Smooth muscle cell (in vitro differentiated cells): ENCODE results near the gene ATN1. TPM values are rescaled to one million over a fixed set of nuclear protein-coding genes. Genes with fewer than 3 reads are reported as not detected.

Experiments used
- DNase-seq: peaks from one replicate; lab custom pipeline; 2025; ENCODE audit not compliant: unreplicated experiment; lab: John Stamatoyannopoulos, UW
- H2AFZ ChIP-seq: fragments of 200-600 bp; sonication (generic); 2 replicates; pipeline ENCODE4 v1.6.0; 2016; ENCODE audit warnings: antibody characterized with exemption, low read depth, mild to moderate bottlenecking
- H3F3A ChIP-seq: fragments of 200-600 bp; sonication (generic); 2 replicates; pipeline ENCODE4 v1.6.0; 2017; ENCODE audit warnings: antibody characterized with exemption, low read depth
- H3K27ac ChIP-seq: fragments of 200-600 bp; sonication (generic); 2 replicates; pipeline ENCODE4 v1.5.1; 2016; ENCODE audit warnings: low read depth, mild to moderate bottlenecking
- H3K27me3 ChIP-seq: fragments of 200-600 bp; sonication (generic); 2 replicates; pipeline ENCODE4 v1.6.1; 2016; ENCODE audit warnings: low read depth, mild to moderate bottlenecking
- H3K36me3 ChIP-seq: fragments of 200-600 bp; sonication (generic); 2 replicates; pipeline ENCODE4 v1.5.1; 2016; ENCODE audit warnings: low read depth
- H3K4me1 ChIP-seq: fragments of 200-600 bp; sonication (generic); 2 replicates; pipeline ENCODE4 v1.5.1; 2016; ENCODE audit warnings: low read depth
- H3K4me2 ChIP-seq: fragments of 200-600 bp; sonication (generic); 2 replicates; pipeline ENCODE4 v1.6.0; 2016; ENCODE audit warnings: mild to moderate bottlenecking
- H3K4me3 ChIP-seq: fragments of 200-600 bp; sonication (generic); 2 replicates; pipeline ENCODE4 v1.5.1; 2016; ENCODE audit warnings: mild to moderate bottlenecking
- H3K79me2 ChIP-seq: fragments of 200-600 bp; sonication (generic); 2 replicates; pipeline ENCODE4 v1.6.0; 2016; ENCODE audit warnings: low read depth, mild to moderate bottlenecking
- H3K9ac ChIP-seq: fragments of 200-600 bp; sonication (generic); 2 replicates; pipeline ENCODE4 v1.6.0; 2016; ENCODE audit warnings: low read depth
- H3K9me3 ChIP-seq: fragments of 200-600 bp; sonication (generic); replicated peaks from 2 replicates; pipeline ENCODE4 v1.5.1; 2016; ENCODE audit warnings: low read depth
- H4K20me1 ChIP-seq: fragments of 200-600 bp; sonication (generic); 2 replicates; pipeline ENCODE4 v1.6.0; 2016; ENCODE audit warnings: low read depth
- WGBS: methylation state at CpG from one replicate; pipeline ENCODE4 v1.1.7; 2016; ENCODE audit warnings: low lambda C conversion rate; 5-methylcytosine and 5-hydroxymethylcytosine counted together
- polyA plus RNA-seq: library from polyadenylated mRNA; unstranded; fragments of >200 nt; fragmentation: Nextera tagmentation; extraction: Ambion mirVana; gene quantifications from 2 replicates; pipeline ENCODE4 v1.2.1, GENCODE V29; 2016
- total RNA-seq: library from RNA; depleted of rRNA; stranded (reverse); fragments of >200 nt; gene quantifications from 2 replicates; pipeline ENCODE4 v1.2.3, GENCODE V29; 2014
- TF ChIP-seq, protein P1 (sequence below): fragments of 200-600 bp; sonication (generic); IDR thresholded peaks from 2 replicates; pipeline ENCODE4 v1.5.1; 2017; ENCODE audit warnings: borderline replicate concordance, mild to moderate bottlenecking, antibody characterized with exemption; ENCODE audit not compliant: insufficient read depth, poor library complexity, severe bottlenecking

The ATN1 gene
- total and polyA plus RNA-seq, 2 experiments from 2014 or later = 28.8 to 30.4 TPM

GRCh38 chr12:6899427-6899826 lies 28.3 kb upstream of the ATN1 start:
- Histone ChIP-seq H3K4me1 (peaks cover 4% of the 10 kb centered on the region), H3K4me3 (no peak overlapping the region), H4K20me1 (no peaks in the 10 kb centered on the region), H3K9me3 (no peaks in the 10 kb centered on the region), H3F3A (no peaks in the 10 kb centered on the region), H2AFZ (no peak overlapping the region), H3K27ac (no peak overlapping the region), H3K79me2 (no peaks in the 10 kb centered on the region), H3K9ac (no peak overlapping the region), H3K27me3 (no peaks in the 10 kb centered on the region), H3K4me2 (no peak overlapping the region), H3K36me3 (no peaks in the 10 kb centered on the region)
- DNase-seq = no peak
- 93% methylated on average over 5 of the region's 5 CpGs for WGBS
- TF ChIP-seq, protein P1, sequence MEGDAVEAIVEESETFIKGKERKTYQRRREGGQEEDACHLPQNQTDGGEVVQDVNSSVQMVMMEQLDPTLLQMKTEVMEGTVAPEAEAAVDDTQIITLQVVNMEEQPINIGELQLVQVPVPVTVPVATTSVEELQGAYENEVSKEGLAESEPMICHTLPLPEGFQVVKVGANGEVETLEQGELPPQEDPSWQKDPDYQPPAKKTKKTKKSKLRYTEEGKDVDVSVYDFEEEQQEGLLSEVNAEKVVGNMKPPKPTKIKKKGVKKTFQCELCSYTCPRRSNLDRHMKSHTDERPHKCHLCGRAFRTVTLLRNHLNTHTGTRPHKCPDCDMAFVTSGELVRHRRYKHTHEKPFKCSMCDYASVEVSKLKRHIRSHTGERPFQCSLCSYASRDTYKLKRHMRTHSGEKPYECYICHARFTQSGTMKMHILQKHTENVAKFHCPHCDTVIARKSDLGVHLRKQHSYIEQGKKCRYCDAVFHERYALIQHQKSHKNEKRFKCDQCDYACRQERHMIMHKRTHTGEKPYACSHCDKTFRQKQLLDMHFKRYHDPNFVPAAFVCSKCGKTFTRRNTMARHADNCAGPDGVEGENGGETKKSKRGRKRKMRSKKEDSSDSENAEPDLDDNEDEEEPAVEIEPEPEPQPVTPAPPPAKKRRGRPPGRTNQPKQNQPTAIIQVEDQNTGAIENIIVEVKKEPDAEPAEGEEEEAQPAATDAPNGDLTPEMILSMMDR = no peak

- no peaks in the 10 kb centered on the region for H3K36me3 ChIP-seq
- no peaks in the 10 kb centered on the region for H3K9me3 ChIP-seq
- no peaks in the 10 kb centered on the region for H4K20me1 ChIP-seq
- DNase-seq = no peak
- H3K79me2 ChIP-seq = no peaks in the 10 kb centered on the region
- no peak overlapping the region for H3K4me2 ChIP-seq
- H2AFZ ChIP-seq = no peak overlapping the region
- H3K9ac ChIP-seq = no peak overlapping the region
- H3F3A ChIP-seq = no peaks in the 10 kb centered on the region
- TF ChIP-seq, protein P1 = no peak
- H3K27ac ChIP-seq = no peak overlapping the region
- H3K4me3 ChIP-seq = no peak overlapping the region
- peaks cover 5% of the 10 kb centered on the region for H3K4me1 ChIP-seq
- WGBS = 87% methylated on average over 10 of the region's 10 CpGs
- no peaks in the 10 kb centered on the region for H3K27me3 ChIP-seq
These were observed 27.8 kb upstream of the ATN1 start for GRCh38 chr12:6899837-6900519.

DNA sequence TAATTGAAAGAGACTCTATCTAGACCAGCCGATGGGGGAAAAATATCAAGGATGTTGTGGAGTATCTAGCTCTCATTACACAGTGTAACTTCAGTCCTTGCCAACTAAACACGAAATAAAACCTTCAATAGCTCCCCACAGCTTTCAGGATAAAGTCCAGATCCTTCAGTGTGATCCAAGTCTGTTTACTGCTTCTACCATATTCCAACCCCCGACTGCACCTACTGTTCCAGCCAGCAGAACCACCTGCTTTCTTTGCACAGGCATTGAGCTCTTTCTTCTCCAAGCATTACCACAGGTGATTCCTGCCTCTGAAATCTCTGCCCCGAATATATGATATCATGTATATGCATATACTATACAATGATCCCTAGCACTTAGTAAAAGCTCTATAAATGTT lies 25.3 kb upstream of the ATN1 start:
- WGBS = 94% methylated on average over 4 of the region's 4 CpGs
- Histone ChIP-seq H3K79me2 (no peaks in the 10 kb centered on the region), H3K9me3 (no peaks in the 10 kb centered on the region), H3F3A (no peaks in the 10 kb centered on the region), H3K27me3 (no peaks in the 10 kb centered on the region), H3K9ac (no peak overlapping the region), H3K4me1 (peaks cover 10% of the 10 kb centered on the region), H4K20me1 (no peaks in the 10 kb centered on the region), H3K4me2 (no peak overlapping the region), H2AFZ (no peak overlapping the region), H3K27ac (no peak overlapping the region), H3K36me3 (no peaks in the 10 kb centered on the region), H3K4me3 (no peak overlapping the region)
- no peak for DNase-seq
- TF ChIP-seq, protein P1 = no peak

DNA sequence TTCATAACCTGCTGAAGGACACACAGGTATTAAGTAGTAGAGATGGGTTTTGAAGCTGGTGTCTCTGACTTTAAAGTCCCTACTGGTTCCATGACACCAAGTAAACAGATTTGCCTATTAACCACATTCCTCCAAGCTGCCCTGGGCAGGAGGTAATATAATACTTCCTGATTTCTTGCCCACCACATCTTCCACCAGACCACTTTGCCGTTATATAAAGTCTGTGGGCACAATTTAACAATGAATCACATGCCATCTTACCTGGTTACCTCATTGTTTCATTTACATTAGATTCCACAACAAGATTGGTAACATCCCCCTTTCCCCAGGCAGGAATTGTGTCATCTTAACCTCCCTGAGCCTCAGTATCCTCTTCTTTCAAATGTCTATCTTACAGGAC lies 24.0 kb upstream of the ATN1 start:
- Histone ChIP-seq H3K9me3 (no peaks in the 10 kb centered on the region), H3K79me2 (no peaks in the 10 kb centered on the region), H4K20me1 (no peaks in the 10 kb centered on the region), H3K4me3 (peak overlapping the region; percentile 77), H3F3A (no peaks in the 10 kb centered on the region), H3K36me3 (no peaks in the 10 kb centered on the region), H3K27me3 (no peaks in the 10 kb centered on the region), H3K4me2 (peak overlapping the region; percentile 98), H3K9ac (no peak overlapping the region), H3K27ac (peak overlapping the region; percentile 83), H2AFZ (peak overlapping the region; percentile 81), H3K4me1 (peaks cover 10% of the 10 kb centered on the region)
- 84% methylated on average over 1 of the region's 1 CpG for WGBS
- DNase-seq = no peak
- TF ChIP-seq, protein P1 = no peak
